Right atrium auricular region (tissue), 2 donors: ENCODE measurements around the gene HPSE2. TPM values are rescaled to one million over a fixed set of nuclear protein-coding genes. Genes with fewer than 3 reads are reported as not detected.

ENCODE experiments used
- DNase-seq: peaks from one replicate; pipeline ENCODE4 v3.0.0-alpha.2; 2019; ENCODE audit warnings: low spot score
- H3K27ac ChIP-seq, 2 donors: fragments of 200-600 bp; sonication (generic); 1 replicate in 1 of 2; 2 replicates in 1 of 2; pipeline ENCODE4 v1.5.1; 2016 to 2019
- H3K27me3 ChIP-seq, 2 donors: fragments of 200-600 bp; sonication (generic); one replicate each; pipeline versions ENCODE4 v1.5.1 to v1.6.0; 2017 to 2019
- H3K36me3 ChIP-seq: fragments of 200-600 bp; sonication (generic); one replicate; pipeline ENCODE4 v1.5.1; 2016
- H3K4me1 ChIP-seq, 2 donors: fragments of 200-600 bp; sonication (generic); one replicate each; pipeline versions ENCODE4 v1.5.1 to v1.6.0; 2017 to 2019
- H3K4me3 ChIP-seq, 2 donors: fragments of 200-600 bp; sonication (generic); 1 replicate in 1 of 2; 2 replicates in 1 of 2; pipeline ENCODE4 v1.5.1; 2017 to 2019; ENCODE audit warnings: mild to moderate bottlenecking in 1 of 2, moderate library complexity in 1 of 2
- H3K9me3 ChIP-seq, 2 donors: fragments of 200-600 bp; sonication (generic); one replicate each; pipeline ENCODE4 v1.5.1; 2019
- CTCF ChIP-seq, 2 donors: fragments of 200-600 bp; sonication (generic); IDR thresholded peaks; one replicate each; pipeline ENCODE4 v1.5.1; 2019; ENCODE audit warnings: antibody characterized with exemption in 2 of 2
- total RNA-seq, 2 donors: library from RNA; depleted of rRNA; stranded (reverse); fragments of >200 nt; gene quantifications; one replicate each; pipeline ENCODE4 v1.1.0, GENCODE V29; 2016

The HPSE2 gene
- total RNA-seq, 2 donors from 2014 or later, result not detected

GRCh38 chr10:98924526-98924925 lies 311.1 kb downstream of the HPSE2 start:
- no peaks in the 10 kb centered on the region for H3K36me3 ChIP-seq
- no peak overlapping the region for H3K4me3 ChIP-seq
- DNase-seq, result no peak
- H3K27ac ChIP-seq, result no peak overlapping the region
- no peaks in the 10 kb centered on the region for H3K4me1 ChIP-seq
- H3K9me3 ChIP-seq, result no peaks in the 10 kb centered on the region
- H3K27me3 ChIP-seq, result no peaks in the 10 kb centered on the region
- no peak for TF ChIP-seq CTCF (IDR thresholded peaks at IDR 0.05)

- Histone ChIP-seq H3K9me3 (no peaks in the 10 kb centered on the region), H3K36me3 (no peaks in the 10 kb centered on the region), H3K4me3 (no peak overlapping the region), H3K27ac (no peak overlapping the region), H3K27me3 (no peaks in the 10 kb centered on the region), H3K4me1 (no peaks in the 10 kb centered on the region)
- no peak for DNase-seq
- no peak for TF ChIP-seq CTCF (IDR thresholded peaks at IDR 0.05)
Measured at GRCh38 chr10:98921316-98921715, 314.3 kb downstream of the HPSE2 start.

GRCh38 chr10:98920807-98921206 lies 314.8 kb downstream of the HPSE2 start:
- DNase-seq, result no peak
- Histone ChIP-seq H3K36me3 (no peaks in the 10 kb centered on the region), H3K4me1 (no peaks in the 10 kb centered on the region), H3K4me3 (no peak overlapping the region), H3K27me3 (no peaks in the 10 kb centered on the region), H3K9me3 (no peaks in the 10 kb centered on the region), H3K27ac (no peak overlapping the region)
- no peak for TF ChIP-seq CTCF (IDR thresholded peaks at IDR 0.05)

GRCh38 chr10:98920360-98920759 lies 315.3 kb downstream of the HPSE2 start:
- H3K9me3 ChIP-seq, result no peaks in the 10 kb centered on the region
- no peak for TF ChIP-seq CTCF (IDR thresholded peaks at IDR 0.05)
- no peaks in the 10 kb centered on the region for H3K36me3 ChIP-seq
- no peak overlapping the region for H3K4me3 ChIP-seq
- DNase-seq, result no peak
- H3K27ac ChIP-seq, result no peak overlapping the region
- H3K27me3 ChIP-seq, result no peaks in the 10 kb centered on the region
- no peaks in the 10 kb centered on the region for H3K4me1 ChIP-seq

- no peaks in the 10 kb centered on the region for H3K4me1 ChIP-seq
- no peak for TF ChIP-seq CTCF (IDR thresholded peaks at IDR 0.05)
- no peaks in the 10 kb centered on the region for H3K9me3 ChIP-seq
Measured at GRCh38 chr10:98919899-98920298, 315.8 kb downstream of the HPSE2 start.

GRCh38 chr10:98917828-98918227 lies 317.8 kb downstream of the HPSE2 start:
- no peak for TF ChIP-seq CTCF (IDR thresholded peaks at IDR 0.05)
- Histone ChIP-seq H3K4me3 (no peak overlapping the region), H3K27me3 (no peaks in the 10 kb centered on the region), H3K4me1 (no peaks in the 10 kb centered on the region), H3K36me3 (no peaks in the 10 kb centered on the region), H3K9me3 (no peaks in the 10 kb centered on the region), H3K27ac (no peak overlapping the region)
- no peak for DNase-seq

More at GRCh38 chr10:98919899-98920298, 315.8 kb downstream of the HPSE2 start:
- no peaks in the 10 kb centered on the region for H3K36me3 ChIP-seq
- DNase-seq, result no peak
- no peak overlapping the region for H3K4me3 ChIP-seq
- H3K27ac ChIP-seq, result no peak overlapping the region
- no peaks in the 10 kb centered on the region for H3K27me3 ChIP-seq
